Left colon (tissue), 2 donors: ENCODE results near the gene OSBPL3. TPM values are rescaled to one million over a fixed set of nuclear protein-coding genes. Genes with fewer than 3 reads are reported as not detected.
A peak's percentile ranks its signal among the peaks of the same experiment; 100 is the strongest.
"Not testable (repeated sequence)": the region's sequence is repeated elsewhere in the genome, so short reads cannot be mapped to it uniquely, and the experiment has no call there.

Experiments used
- ATAC-seq: fragments of 200-7000 bp; cut with Tn5 transposase; one replicate; pipeline ENCODE4 v1.9.1; 2020; ENCODE audit warnings: mild to moderate bottlenecking, moderate library complexity
- DNase-seq, 2 donors: peaks; one replicate each; pipeline ENCODE4 v3.0.0-alpha.2; 2020
- intact Hi-C, 2 donors: fragments of 100-400 bp; cut with DNase I in 1 of 2; cut with micrococcal nuclease in 1 of 2; formaldehyde crosslinking; loops; one replicate each; pipeline versions ENCODE4 v1.11.2 to v1.14.0; 2022; cut with DNase I, micrococcal nuclease
- total RNA-seq, 2 donors: library from RNA; stranded (reverse); fragmentation: NEBNext Ultra II Directional; extraction: Animal tissue kit (Norgen Biotek cat#: 25700); gene quantifications; one replicate each; pipeline ENCODE4 v1.2.1, GENCODE V29; 2021
- donor health status: DM: no; HTN: no; CAD: no.
- donor health status: DM: yes; HTN: yes; CAD: no.

OSBPL3 gene
- total RNA-seq, 2 donors from 2014 or later, result 11.0 to 13.2 TPM

DNA sequence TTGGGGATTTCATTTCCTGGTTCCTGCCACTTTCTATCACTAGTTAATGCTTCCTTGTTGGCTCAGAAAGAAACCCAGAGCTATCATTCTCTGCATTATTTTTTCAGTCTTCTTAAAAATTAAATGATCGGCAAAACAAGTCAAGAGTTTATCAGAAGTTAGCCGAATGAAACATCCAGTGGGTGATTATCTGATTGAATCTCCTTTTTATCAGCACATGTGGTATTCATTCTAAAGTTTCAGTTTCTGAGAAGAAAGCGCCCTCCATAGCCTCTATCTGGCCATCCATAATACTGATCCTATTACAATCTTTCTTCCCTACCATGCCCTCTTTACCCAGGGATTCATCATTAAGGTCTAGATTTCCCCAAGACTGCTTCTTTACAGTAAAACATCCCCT, 71.8 kb downstream of the OSBPL3 start:
- intact Hi-C loops, result no loop called here
- ATAC-seq (no peak), DNase-seq (no peak)

- ATAC-seq (no peak), DNase-seq (no peak)
- intact Hi-C loops, result no loop called here
Observed at GRCh38 chr7:24907311-24907886, 72.6 kb downstream of the OSBPL3 start.

DNA sequence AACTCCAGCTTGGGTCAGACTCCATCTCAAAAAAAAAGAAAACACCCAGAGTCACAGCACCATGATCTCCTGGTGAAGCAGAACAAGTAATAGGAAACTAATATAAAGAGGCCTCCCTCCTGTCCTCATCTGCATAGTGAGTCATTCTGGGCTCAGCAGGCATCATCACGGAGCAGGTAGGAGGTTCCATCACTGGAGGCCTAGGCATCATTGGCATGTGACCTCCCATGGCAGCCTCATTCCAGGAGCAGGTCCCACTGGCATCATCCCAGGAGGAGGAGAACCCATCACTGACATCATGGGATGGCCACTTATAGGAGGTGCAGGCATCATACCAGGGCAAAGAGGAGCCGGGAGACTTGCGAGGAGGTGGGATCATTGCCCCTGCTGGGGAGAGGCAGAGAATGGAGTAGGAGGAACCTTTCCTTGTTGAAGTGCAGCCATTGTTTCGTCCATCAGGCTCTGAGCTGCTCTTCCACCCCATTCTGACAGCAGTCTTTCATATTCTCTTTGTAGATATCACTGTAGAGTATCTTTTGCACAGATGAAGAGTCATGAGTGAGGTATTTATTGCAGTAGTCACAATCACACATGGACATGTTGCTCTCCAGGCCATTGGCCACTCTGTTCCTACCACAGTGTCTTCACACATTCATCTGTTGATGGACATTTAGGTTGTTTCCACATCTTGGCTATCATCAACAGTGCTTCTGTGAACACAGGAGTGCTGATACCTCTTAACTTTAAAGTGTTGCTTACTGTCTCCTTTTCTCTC, 73.8 kb downstream of the OSBPL3 start:
- DNase-seq (no peak), ATAC-seq (no peak)
- intact Hi-C loops, result no loop called here

- DNase-seq, intact Hi-C loops: not testable (repeated sequence)
Observed at GRCh38 chr7:24903992-24904391, 76.0 kb downstream of the OSBPL3 start.

GRCh38 chr7:24903559-24903958, 76.4 kb downstream of the OSBPL3 start:
- ATAC-seq (no peak), DNase-seq (no peak)
- intact Hi-C loops, result no loop called here

More at GRCh38 chr7:24903992-24904391, 76.0 kb downstream of the OSBPL3 start:
- ATAC-seq, result not testable (repeated sequence)

DNA sequence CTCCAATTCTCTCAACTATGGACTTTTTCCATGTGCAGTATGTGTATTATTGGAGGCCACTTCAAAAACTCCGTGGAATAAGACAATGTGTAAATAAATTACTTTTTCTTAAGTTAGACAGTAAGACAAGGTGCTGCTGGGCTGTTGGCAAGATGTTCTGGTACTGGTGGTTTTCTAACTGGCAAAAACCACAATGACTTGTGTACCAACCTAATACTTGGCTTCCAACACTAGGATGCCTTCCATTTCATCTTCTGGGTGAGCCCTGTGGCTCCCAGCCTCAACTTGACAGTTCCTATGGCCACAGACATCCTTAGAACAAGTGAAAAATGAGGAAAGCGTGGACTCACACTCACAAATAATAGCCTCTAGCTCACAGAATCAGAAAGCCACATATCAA, 77.0 kb downstream of the OSBPL3 start:
- no peak for ATAC-seq

GRCh38 chr7:24902276-24902675, 77.7 kb downstream of the OSBPL3 start:
- no peak for DNase-seq
- ATAC-seq, result no peak
- intact Hi-C loops, result no loop called here

More for the DNA sequence above, 77.0 kb downstream of the OSBPL3 start:
- intact Hi-C loops, result no loop called here
- no peak for DNase-seq

DNA sequence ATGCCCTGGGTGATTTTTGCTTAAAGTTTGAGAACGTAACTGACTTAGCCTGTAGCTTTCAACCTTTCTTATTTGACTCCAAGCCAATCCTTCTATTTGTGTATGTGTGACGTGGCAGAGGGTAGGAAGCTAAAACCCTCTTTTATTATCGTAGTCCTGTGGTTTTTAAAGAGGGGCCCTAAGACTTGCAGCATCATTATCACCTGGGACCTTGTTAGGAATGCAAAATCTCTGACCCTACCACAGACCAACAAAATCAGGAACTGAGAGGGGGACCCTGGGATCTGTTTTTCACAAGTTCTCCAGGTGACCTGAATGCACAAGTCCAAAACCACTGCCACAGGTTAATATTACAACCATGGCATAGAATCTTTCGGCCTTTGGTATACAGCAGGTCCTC, 80.1 kb downstream of the OSBPL3 start:
- ATAC-seq (no peak), DNase-seq (no peak)
- intact Hi-C loops, result no loop called here

DNA sequence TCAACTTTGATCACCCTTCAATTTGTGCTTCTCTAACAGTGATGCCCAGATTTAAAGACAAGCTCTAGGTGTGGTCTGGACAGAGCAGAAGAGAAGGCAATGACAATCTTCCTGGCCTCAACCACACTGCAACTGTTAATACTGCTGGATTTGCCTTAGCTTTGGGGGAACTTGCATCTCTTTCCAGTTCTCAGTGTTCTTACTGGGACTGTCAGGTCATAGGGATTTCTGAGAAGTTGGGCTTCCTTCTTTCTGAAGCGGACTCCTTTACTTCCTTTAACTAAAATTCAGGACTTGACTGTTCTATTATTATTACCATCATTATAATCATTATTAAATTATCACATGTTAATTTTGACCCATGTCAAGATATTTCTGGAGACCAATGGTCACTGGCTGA, 80.8 kb downstream of the OSBPL3 start:
- intact Hi-C loops, result no loop called here
- DNase-seq (no peak), ATAC-seq (no peak)

GRCh38 chr7:24898691-24899090, 81.3 kb downstream of the OSBPL3 start:
- intact Hi-C loops, result no loop called here
- ATAC-seq, result no peak
- no peak for DNase-seq

DNA sequence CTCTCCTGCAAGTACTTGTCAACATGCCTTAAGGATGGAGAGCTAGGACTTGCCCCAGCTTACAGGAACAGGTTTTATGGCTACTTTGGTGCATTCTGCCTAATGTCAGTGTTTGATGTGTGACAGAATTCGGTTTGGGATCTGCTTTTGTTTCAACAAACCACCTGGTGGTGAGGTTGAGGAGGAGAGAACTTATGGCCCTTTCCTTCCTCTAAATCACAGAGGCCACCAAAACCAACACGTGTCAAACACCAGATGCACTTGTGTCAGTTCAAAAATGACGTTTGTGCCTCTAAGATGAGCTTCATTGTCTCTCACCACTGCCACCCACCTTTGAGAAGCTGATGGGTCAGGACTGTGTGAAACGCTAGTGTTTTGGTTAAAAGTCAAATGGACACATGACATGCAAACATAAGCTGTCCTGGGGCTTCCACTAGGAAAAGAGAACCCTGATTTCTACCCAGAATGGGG, 83.9 kb downstream of the OSBPL3 start:
- no peak for DNase-seq
- intact Hi-C loops, result no loop called here
- ATAC-seq, result no peak

- intact Hi-C loops, result no loop called here
- DNase-seq (no peak), ATAC-seq (no peak)
Observed at GRCh38 chr7:24894429-24895221, 85.4 kb downstream of the OSBPL3 start.

GRCh38 chr7:24891311-24891735, 88.7 kb downstream of the OSBPL3 start:
- intact Hi-C loops, result no loop called here
- ATAC-seq (no peak), DNase-seq (no peak)

DNA sequence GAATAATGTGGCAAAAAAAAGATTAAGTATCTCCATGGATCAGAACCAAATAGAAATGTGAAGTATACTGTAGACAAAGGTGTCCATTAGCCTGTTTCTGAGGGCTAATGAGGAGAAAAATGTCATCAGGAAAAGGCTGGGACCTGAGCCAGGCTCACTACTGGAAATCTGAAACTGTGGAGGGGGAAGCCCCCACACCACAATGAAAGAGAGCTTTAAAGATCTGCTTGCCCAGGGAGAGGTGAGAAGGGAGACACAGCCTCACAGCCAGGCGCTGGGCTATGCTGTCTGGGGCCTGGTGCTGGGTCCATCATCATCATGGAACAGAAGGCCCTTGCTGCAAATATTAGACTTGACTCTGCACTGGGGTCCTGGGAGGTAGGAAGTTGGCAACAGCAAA, 90.4 kb downstream of the OSBPL3 start:
- DNase-seq, result no peak
- intact Hi-C loops, result no loop called here
- no peak for ATAC-seq

DNA sequence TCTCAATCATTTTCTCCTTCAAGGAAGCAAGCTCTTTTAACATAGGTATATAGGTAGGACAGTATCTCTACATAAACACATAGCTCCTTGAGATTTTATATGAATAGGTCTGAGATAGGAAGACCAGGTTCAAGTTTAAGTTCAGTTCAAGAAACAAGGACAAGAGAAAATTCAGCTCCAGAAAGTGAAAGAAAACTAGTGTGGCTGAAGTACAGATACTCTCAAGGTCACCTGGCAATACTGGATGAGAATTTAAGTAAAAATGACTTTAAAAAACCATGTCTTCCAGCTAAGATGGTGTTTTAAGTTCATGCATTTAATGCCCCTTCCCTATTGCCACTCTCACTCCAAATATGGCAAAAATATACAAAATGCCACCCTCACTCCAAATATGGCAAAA, 91.3 kb downstream of the OSBPL3 start:
- DNase-seq (no peak), ATAC-seq (no peak)
- intact Hi-C loops, result no loop called here

GRCh38 chr7:24885716-24886115, 94.3 kb downstream of the OSBPL3 start:
- ATAC-seq (no peak), DNase-seq (no peak)
- intact Hi-C loops, result no loop called here

DNA sequence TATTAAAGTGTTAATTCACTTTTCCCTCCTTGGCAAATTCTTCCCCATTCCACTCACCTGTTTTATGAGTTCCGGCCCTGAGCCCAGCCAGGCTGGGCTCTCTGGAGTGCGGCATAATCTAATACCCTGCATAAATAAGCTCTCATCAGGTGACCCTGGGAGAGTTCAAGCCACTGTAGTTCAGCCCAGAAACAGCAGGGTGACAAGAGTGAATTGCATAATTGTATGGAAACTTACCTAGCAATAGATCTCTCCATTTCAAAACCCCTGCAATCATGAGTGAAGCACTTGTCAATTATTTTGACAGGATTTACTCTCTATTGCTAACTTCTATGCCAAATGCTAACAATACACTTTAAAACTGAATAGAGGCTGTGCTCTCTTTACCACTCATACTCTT, 94.7 kb downstream of the OSBPL3 start:
- DNase-seq, result no peak
- intact Hi-C loops, result no loop called here
- no peak for ATAC-seq

- ATAC-seq (peak; percentile 44), DNase-seq (no peak)
- intact Hi-C loops, result no loop called here
Observed at GRCh38 chr7:24884401-24884800, 95.6 kb downstream of the OSBPL3 start.

DNA sequence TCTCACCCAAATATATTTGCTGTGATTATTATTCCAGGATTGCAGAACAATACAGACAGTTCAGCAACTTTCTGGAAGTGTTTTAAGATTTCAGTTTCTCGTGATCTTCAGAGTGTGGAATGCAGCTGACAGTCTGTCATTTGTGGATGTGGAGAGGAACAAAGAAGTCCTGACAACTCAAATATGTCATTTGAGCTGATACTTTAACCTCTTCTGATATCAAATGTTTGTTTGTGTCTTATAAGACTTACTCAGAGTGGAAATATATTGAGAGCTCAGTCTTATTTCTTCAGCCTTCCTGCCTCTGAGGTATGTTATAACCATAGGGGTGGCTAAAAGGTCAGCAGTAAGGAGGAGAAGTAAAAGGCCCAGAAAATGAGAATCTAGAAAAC, 96.4 kb downstream of the OSBPL3 start:
- ATAC-seq, result no peak
- intact Hi-C loops, result no loop called here
- no peak for DNase-seq
